ENCODE measurements around the gene PRDX2.

Gene PRDX2

DNA sequence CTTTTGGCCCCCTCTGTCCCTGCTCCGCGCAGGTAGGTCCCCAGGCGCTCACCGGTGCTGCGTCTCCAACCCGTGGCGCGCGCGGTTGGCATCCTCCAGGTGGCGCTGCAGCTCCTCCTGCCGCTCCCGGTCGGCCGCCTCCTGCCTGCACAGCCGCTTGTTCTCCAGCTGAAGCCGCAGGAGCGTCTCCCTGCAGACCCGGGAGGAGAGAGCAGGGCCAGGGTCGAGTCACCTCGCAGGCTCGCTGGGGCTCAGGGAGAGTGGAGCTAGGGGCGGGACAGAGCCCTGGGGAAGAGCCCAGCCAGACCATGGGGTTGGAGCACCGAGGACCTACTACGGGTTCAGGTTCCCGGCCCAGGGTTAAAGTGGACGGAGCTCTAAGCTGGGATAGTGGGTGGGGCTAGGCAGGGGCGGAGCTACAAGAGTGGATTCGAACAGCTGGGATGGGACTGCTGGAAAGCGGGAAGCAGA, 35.5 kb downstream of the PRDX2 start:
- Mint-ChIP-seq H3K27ac (no peak overlapping the region), H3K4me1 (peaks cover 21% of the 10 kb centered on the region), H3K9me3 (no peaks in the 10 kb centered on the region), H3K36me3 (peaks cover 5% of the 10 kb centered on the region), H3K4me3 (peak overlapping the region; percentile 49)
- ATAC-seq, result peak; percentile 81
- DNase-seq (ENCODE audit: low spot score in 2 of 2), result peak; percentile 90 to 95

DNA sequence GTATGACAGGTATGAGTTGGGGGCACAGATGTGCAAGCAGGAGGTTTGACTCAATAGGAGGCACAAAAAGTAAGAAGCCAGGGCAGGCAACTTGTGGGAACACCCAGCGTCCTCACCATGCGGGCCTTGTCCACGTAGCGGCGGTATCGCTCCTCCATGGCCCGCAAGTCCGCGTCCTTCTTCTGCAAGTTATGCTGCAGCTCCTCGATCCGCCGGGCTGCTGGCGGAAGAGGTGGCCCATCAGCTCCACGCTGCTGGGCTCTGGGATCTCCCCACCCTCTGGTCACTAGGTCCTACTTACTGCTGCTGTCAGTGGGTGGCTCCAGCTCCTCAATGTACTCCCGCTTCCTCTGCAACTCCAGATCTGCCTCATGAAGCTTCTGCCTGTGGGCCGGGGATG, 36.9 kb downstream of the PRDX2 start:
- no peak overlapping the region for H3K27ac Mint-ChIP-seq
- DNase-seq (ENCODE audit: low spot score in 2 of 2) (no peak), ATAC-seq (no peak)
- H3K9me3 Mint-ChIP-seq, result no peaks in the 10 kb centered on the region
- no peak overlapping the region for H3K4me3 Mint-ChIP-seq
- H3K4me1 Mint-ChIP-seq, result peaks cover 18% of the 10 kb centered on the region
- H3K36me3 Mint-ChIP-seq, result peaks cover 5% of the 10 kb centered on the region

DNA sequence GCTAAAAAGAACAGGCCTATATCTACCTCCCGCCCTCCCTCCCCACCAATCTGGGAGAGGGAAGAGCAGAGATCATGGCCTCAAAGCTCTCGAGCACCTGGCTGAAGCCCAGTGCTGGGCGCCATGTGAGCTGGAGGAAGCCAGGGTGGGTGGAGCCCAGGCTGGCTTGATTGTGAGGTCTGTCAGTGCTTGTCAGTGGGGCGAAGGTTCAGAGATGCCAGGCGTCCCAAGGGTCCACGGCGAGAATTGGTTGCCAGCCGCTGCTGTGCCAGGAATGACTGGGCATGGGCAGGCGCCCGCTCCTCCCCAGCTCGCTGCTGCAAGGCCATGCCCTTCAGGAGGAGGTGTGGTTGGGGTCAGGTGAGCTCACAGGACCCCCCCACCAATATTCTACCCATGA, 38.5 kb downstream of the PRDX2 start:
- DNase-seq (ENCODE audit: low spot score in 2 of 2) (no peak), ATAC-seq (no peak)
- Mint-ChIP-seq H3K4me3 (no peak overlapping the region), H3K9me3 (no peaks in the 10 kb centered on the region), H3K27ac (no peak overlapping the region), H3K4me1 (peaks cover 13% of the 10 kb centered on the region), H3K36me3 (peaks cover 5% of the 10 kb centered on the region)

DNA sequence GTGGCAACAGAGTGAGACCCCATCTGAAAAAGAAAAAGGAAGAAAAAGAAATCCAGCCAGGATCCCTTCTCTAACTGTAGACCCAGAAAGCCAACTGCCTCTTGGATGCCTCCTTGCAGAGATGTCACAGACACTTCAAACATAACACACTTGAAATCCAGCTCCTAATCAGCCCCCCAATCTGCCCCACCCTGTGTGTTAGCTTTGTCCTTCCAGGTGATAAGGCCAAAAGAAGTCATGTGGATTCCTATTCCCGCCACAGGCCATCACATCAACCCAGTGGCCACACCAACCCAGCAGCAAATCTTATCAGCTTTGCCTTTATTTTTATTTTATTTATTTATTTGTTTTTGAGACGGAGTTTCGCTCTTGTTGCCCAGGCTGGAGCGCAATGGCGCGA, 41.9 kb downstream of the PRDX2 start:
- no peak overlapping the region for H3K27ac Mint-ChIP-seq
- ATAC-seq (no peak), DNase-seq (ENCODE audit: low spot score in 2 of 2) (no peak)
- H3K9me3 Mint-ChIP-seq, result no peaks in the 10 kb centered on the region
- H3K4me1 Mint-ChIP-seq, result peaks cover 5% of the 10 kb centered on the region
- no peak overlapping the region for H3K4me3 Mint-ChIP-seq
- no peaks in the 10 kb centered on the region for H3K36me3 Mint-ChIP-seq

DNA sequence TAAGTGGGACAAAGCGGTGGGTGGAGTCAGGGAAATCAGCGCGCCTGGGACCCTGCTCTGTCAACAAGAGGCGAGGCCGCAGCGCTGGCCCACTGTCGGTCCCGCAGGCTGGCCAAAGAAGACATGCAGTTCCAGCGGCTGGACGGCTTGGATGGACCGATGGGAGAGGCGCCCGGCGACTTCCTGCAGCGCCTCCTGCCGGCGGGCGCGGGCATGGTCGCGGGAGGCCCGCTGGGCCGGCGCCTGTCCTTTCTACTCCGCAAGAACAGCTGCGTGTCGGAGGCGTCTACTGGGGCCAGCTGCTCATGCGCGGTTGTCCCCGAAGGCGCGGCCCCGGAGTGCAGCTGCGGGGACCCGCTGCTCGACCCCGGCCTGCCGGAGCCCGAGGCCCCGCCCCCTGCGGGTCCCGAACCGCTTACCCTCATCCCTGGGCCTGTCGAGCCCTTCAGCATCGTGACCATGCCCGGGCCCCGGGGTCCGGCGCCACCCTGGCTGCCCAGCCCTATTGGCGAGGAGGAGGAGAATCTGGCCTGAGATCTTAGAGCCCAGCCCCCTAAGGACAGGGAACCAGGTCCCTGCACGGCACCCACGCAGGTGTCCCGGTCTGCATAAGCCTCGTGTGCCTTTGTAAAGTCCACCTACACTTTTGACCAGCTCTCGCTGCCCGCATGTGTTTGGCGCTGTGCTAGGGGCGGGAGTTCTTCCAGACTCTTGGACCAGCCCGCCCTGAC, 43.9 kb downstream of the PRDX2 start:
- Mint-ChIP-seq H3K9me3 (no peaks in the 10 kb centered on the region), H3K4me1 (peaks cover 5% of the 10 kb centered on the region), H3K4me3 (peak overlapping the region; percentile 21), H3K36me3 (no peaks in the 10 kb centered on the region), H3K27ac (no peak overlapping the region)
- ATAC-seq (peak; percentile 84), DNase-seq (ENCODE audit: low spot score in 2 of 2) (peak; percentile 78 to 86)

DNA sequence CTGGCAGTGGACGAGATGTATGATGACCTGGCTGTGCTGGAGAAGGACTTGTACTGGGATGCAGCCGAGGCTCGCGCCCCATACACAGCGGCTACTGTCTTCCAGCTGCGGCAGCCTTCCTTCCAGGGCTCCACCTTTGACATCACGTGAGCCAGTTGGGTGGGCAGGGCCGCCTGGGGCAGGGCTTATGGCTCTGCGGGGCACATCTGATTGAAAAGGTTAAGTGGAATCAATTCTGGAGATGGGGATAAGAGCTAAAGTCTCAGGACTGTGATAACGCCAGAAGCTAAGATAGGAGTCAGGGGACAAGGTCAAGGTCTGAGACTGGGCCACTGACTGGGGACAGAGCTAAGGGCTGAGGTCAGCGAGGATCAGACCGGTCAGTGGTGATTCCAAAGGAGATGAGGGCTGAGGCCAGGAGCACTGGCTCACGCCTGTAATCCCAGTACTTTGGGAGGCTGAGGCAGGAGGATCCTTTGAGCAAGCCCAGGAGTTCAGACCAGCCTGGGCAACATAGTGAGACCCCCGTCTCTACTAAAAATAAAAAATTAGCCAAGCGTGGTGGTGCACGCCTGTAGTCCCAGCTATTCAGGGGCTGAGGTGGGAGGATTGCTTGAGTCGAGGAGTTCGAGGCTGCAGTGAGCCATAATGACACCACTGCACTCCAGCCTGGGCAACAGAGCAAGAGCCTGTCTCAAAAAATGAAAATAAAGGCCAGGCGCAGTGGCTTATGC, 45.3 kb downstream of the PRDX2 start:
- H3K27ac Mint-ChIP-seq, result no peak overlapping the region
- peaks cover 5% of the 10 kb centered on the region for H3K4me1 Mint-ChIP-seq
- H3K9me3 Mint-ChIP-seq, result no peaks in the 10 kb centered on the region
- no peak overlapping the region for H3K4me3 Mint-ChIP-seq
- ATAC-seq, result no peak
- no peak for DNase-seq (ENCODE audit: low spot score in 2 of 2)
- H3K36me3 Mint-ChIP-seq, result no peaks in the 10 kb centered on the region

DNA sequence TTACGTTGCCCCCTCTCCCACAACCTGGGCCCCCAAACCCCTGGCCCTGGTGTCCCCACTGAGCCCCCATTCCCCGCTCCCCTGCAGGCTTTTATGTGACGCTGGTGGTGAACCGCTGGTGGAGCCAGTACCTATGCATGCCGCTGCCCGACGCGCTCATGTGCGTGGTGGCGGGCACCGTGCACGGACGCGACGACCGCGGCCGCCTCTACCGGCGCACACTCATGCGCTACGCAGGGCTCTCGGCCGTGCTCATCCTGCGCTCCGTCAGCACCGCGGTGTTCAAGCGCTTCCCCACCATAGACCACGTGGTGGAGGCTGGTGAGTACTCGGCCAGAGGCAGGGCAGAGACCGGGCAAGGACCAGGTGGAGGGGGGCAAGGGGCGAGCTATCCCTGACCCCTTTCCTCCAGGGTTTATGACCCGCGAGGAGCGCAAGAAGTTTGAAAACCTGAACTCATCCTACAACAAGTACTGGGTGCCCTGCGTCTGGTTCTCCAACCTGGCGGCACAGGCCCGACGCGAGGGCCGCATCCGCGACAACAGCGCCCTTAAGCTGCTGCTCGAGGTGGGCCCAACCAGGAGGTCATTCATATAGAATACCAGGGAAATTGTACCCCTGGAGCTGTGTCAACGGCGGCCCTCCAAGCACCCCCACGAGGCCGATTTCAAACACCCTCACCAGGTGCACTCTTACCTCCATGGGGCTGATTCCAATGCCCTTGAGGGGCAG, 47.0 kb downstream of the PRDX2 start:
- no peak for ATAC-seq
- Mint-ChIP-seq H3K36me3 (no peaks in the 10 kb centered on the region), H3K4me3 (no peak overlapping the region)

DNA sequence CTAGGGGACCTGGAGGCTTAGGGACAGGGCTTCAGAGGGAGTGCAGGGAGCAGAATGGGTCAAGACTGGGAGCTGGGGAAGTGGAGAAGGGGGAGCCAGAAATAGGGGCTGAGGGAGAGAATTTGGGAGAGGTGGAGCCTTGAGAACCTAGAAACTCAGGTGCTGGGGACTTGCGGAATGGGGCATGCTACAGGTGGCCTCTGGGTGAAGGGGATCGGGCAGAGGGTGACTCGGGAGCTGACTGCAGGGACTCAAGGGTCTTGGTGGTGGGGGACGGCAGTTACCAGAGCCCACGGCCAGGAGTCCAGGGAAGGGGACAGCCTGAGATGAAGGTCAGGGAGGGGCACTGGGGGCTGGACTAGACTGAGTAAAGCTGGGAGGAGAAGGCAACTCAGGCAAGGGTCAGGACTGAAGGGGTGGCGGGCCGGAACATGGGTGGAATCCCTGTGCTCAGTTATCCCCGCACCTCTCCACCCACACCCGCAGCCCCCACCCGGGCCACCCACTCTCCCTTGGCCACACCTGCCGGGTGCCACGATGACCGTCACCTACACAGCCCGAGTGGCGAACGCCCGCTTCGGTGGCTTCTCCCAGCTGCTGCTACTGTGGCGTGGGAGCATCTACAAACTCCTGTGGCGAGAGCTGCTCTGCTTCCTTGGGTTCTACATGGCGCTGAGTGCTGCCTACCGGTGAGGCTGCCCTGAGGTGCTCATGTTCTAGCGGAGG, 49.4 kb downstream of the PRDX2 start:
- H3K9me3 Mint-ChIP-seq, result no peaks in the 10 kb centered on the region
- DNase-seq (ENCODE audit: low spot score in 2 of 2) (no peak), ATAC-seq (no peak)
- no peak overlapping the region for H3K4me3 Mint-ChIP-seq
- H3K27ac Mint-ChIP-seq, result no peak overlapping the region
- H3K4me1 Mint-ChIP-seq, result peaks cover 13% of the 10 kb centered on the region
- peaks cover 14% of the 10 kb centered on the region for H3K36me3 Mint-ChIP-seq

More for the DNA sequence above, 47.0 kb downstream of the PRDX2 start:
- DNase-seq (ENCODE audit: low spot score in 2 of 2), result no peak
- H3K4me1 Mint-ChIP-seq, result peaks cover 10% of the 10 kb centered on the region
- no peak overlapping the region for H3K27ac Mint-ChIP-seq
- no peaks in the 10 kb centered on the region for H3K9me3 Mint-ChIP-seq

DNA sequence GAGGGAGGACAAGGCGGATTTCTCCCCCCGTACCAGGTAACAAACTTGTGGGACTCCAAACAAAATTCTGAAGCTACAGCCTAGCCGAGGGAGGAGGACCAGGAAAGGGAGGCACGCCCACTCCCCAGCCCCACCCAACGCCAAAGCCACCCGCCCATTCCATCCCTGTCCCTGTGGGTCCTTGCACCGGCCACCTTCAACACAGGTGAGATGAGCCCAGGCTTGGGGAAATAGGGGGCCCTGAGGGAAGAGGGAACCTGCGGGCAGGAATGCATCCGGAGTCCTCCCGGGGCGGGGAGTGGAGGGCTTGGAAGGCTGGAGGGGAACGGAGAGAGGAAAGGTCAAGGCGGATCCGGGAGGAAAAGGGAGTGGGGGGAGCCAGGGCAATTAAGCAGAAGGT, 50.0 kb downstream of the PRDX2 start, which contains the start of gene BEST2:
Gene BEST2, plus strand, starts transcription at position 157 of the 400 bp plus-strand sequence. CDS start 802 bp downstream, outside the sequence.
- Mint-ChIP-seq H3K9me3 (no peaks in the 10 kb centered on the region), H3K4me1 (peaks cover 13% of the 10 kb centered on the region), H3K36me3 (peaks cover 18% of the 10 kb centered on the region), H3K4me3 (no peak within 1 kb of the TSS), H3K27ac (no peak within 1 kb of the TSS)
- no peak for DNase-seq (ENCODE audit: low spot score in 2 of 2)
- ATAC-seq, result no peak

DNA sequence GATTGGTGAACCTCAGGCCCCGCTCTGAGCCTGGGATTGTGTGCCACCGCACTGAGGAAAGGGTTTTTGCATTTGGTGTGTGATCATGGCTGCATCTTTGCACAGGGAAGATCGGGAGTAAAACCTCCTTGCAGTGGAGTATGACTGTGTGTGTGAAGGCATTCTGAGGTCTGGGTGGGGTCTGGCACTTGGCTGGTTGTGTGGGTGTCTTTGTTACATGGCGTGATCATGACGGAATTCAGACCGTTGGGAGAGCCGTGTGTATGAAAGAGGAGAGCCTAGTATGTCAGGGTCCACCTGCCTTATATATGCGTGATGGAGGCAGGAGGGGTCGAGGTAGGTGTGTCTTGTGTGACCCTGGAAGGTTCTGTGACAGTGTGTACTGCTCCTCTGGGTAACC, 50.7 kb downstream of the PRDX2 start:
- ATAC-seq (no peak), DNase-seq (ENCODE audit: low spot score in 2 of 2) (no peak)
- no peak overlapping the region for H3K4me3 Mint-ChIP-seq
- H3K27ac Mint-ChIP-seq, result no peak overlapping the region
- H3K9me3 Mint-ChIP-seq, result no peaks in the 10 kb centered on the region
- peaks cover 26% of the 10 kb centered on the region for H3K36me3 Mint-ChIP-seq
- peaks cover 13% of the 10 kb centered on the region for H3K4me1 Mint-ChIP-seq

DNA sequence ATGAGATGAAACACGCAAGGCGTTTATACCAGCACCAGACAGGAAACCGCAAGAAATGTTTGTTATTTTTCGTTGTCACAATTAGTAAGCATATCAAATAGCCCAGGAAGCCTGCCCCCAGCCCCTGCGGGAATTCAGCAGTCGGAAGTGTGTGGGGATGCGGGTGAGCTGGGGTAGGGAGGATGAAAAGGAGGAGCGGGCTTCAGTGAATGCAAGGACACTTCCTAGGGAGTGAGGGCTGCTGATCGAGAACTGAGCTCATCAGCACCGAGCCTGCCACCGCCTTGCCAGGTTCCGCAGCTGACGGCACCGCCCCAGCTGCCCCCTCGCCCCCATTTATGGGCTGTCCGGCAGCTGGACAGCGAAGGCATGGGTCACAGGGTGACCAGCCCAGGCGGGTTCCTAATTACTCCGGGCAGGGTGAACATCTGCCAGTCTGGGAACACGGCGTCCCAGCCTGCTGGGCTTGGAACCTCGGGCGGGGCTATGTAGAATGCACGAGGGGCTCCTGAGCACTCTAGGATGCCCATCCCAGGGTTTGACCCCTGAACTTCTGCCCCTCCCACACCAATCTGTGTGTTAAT, 51.6 kb downstream of the PRDX2 start:
- no peaks in the 10 kb centered on the region for H3K9me3 Mint-ChIP-seq
- peaks cover 34% of the 10 kb centered on the region for H3K36me3 Mint-ChIP-seq
- DNase-seq (ENCODE audit: low spot score in 2 of 2) (no peak), ATAC-seq (peak; percentile 9)
- peak overlapping the region; percentile 2 for H3K4me3 Mint-ChIP-seq
- H3K27ac Mint-ChIP-seq, result no peak overlapping the region
- peaks cover 13% of the 10 kb centered on the region for H3K4me1 Mint-ChIP-seq

DNA sequence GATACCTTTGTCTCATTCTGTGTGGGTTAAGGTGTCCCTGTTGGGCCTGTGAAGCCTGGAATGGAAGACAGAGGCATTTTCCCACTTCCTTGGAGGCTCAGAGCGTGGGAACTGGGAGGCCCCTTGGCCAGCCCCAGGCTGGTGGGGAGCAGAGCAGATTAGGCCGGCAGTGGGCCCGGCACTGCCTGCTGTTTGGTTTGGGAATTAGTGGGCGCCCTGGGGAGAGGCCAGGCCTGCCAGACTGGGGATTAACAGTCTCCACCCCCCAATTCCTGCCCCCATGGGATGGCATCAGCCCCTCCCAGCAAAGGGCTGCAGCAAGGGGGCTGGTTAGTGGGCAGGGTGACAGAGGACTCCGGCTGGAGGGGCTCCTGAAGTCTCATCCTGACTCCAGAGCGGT, 53.1 kb downstream of the PRDX2 start:
- DNase-seq (ENCODE audit: low spot score in 2 of 2) (no peak), ATAC-seq (no peak)
- no peak overlapping the region for H3K27ac Mint-ChIP-seq
- H3K9me3 Mint-ChIP-seq, result no peaks in the 10 kb centered on the region
- peaks cover 48% of the 10 kb centered on the region for H3K36me3 Mint-ChIP-seq
- H3K4me3 Mint-ChIP-seq, result no peak overlapping the region
- peaks cover 13% of the 10 kb centered on the region for H3K4me1 Mint-ChIP-seq
